HCT116 (cell line): ENCODE results near the gene SLC38A9. TPM values are rescaled to one million over a fixed set of nuclear protein-coding genes. Genes with fewer than 3 reads are reported as not detected.

ENCODE experiments used
- ATAC-seq: fragments of 200-7000 bp; cut with Tn5 transposase; 2 replicates; pipeline ENCODE4 v1.9.1; 2020; ENCODE audit warnings: mild to moderate bottlenecking, moderate library complexity
- BruUV-seq: library from RNA; stranded (reverse); fragments of 400-500 nt; replicated peaks from 2 replicates; lab custom pipeline; 2021; lab: Mats Ljungman, UMichigan
- CTCF ChIA-PET: fragments of 300-600 bp; sonication (Branson Sonifier 250); formaldehyde crosslinking; loops from one replicate; lab custom pipeline; 2021; ENCODE audit warnings: antibody characterized with exemption; lab: Charles Lee
- POLR2A ChIA-PET: fragments of 300-600, 350-600 bp; sonication (Branson Sonifier 250); formaldehyde crosslinking; loops from one replicate; lab custom pipeline; 2021; ENCODE audit warnings: antibody characterized with exemption; lab: Charles Lee
- RAD21 ChIA-PET, 2 experiments: fragments of 300-600 bp; sonication (Branson Sonifier 250); formaldehyde crosslinking; loops; one replicate each; lab custom pipeline; 2023; ENCODE audit warnings: low total read pairs in 2 of 2; ENCODE audit not compliant: uncharacterized antibody in 2 of 2, unreplicated experiment in 2 of 2, low non-redundant PET in 1 of 2; lab: Charles Lee
- DNase-seq: peaks from one replicate; pipeline ENCODE4 v3.0.0-alpha.2; 2010; ENCODE audit warnings: low read depth, low spot score
- H2AFZ ChIP-seq: fragments of 200-600 bp; shearing (Covaris generic), sonication (generic); 2 replicates; pipeline ENCODE4 v1.6.1; 2017; ENCODE audit warnings: low read depth, mixed run types, mixed read lengths, antibody characterized with exemption, low read length; ENCODE audit not compliant: poor library complexity, severe bottlenecking
- H3K27ac ChIP-seq: 2 replicates; pipeline ENCODE4 v1.5.1; 2012; ENCODE audit warnings: low read depth, low read length
- H3K27me3 ChIP-seq: fragments of 200-600 bp; sonication (generic); 2 replicates; pipeline ENCODE4 v1.6.1; 2016; ENCODE audit warnings: mixed run types, low read length, mixed read lengths; ENCODE audit not compliant: insufficient read depth
- H3K36me3 ChIP-seq, 2 experiments: fragments of 200-500 bp in 1 of 2; fragments of 200-600 bp in 1 of 2; sonication (Bioruptor generic) in 1 of 2; sonication (generic) in 1 of 2; 2 replicates each; pipeline versions ENCODE4 v1.5.1 to v1.6.1; 2014 to 2016; ENCODE audit warnings: low read length in 2 of 2, inconsistent platforms in 1 of 2, mixed read lengths in 1 of 2, mixed run types in 1 of 2; ENCODE audit not compliant: insufficient read depth in 2 of 2, control insufficient read depth in 1 of 2
- H3K4me1 ChIP-seq, 2 experiments: fragments of 200-600 bp in 1 of 2; sonication (generic) in 1 of 2; 2 replicates each; pipeline versions ENCODE4 v1.5.1 to v1.6.1; 2012 to 2017; ENCODE audit warnings: low read length in 2 of 2, inconsistent platforms in 1 of 2, mild to moderate bottlenecking in 1 of 2, mixed read lengths in 1 of 2, mixed run types in 1 of 2, moderate library complexity in 1 of 2; ENCODE audit not compliant: insufficient read depth in 2 of 2, control insufficient read depth in 1 of 2
- H3K4me2 ChIP-seq: fragments of 200-600 bp; sonication (generic); 2 replicates; pipeline ENCODE4 v1.6.1; 2017; ENCODE audit warnings: mixed run types, low read length, mixed read lengths
- H3K4me3 ChIP-seq, 2 experiments: fragments of 200-600 bp in 1 of 2; sonication (generic) in 1 of 2; replicated peaks in 1 of 2; 2 replicates each; pipeline ENCODE4 v1.5.1; 2011 to 2016; ENCODE audit warnings: low read length in 2 of 2, control low read depth in 1 of 2, low read depth in 1 of 2, mild to moderate bottlenecking in 1 of 2, mixed read lengths in 1 of 2, mixed run types in 1 of 2
- H3K79me2 ChIP-seq: fragments of 200-600 bp; sonication (generic); 2 replicates; pipeline ENCODE4 v1.6.1; 2017; ENCODE audit warnings: mild to moderate bottlenecking, mixed run types, low read length, moderate library complexity, mixed read lengths; ENCODE audit not compliant: insufficient read depth
- H3K9ac ChIP-seq: fragments of 200-600 bp; sonication (generic); 2 replicates; pipeline ENCODE4 v1.6.1; 2016; ENCODE audit warnings: low read length, mixed read lengths
- H3K9me2 ChIP-seq: fragments of 200-600 bp; sonication (generic), shearing (Covaris generic); 2 replicates; pipeline ENCODE4 v1.6.1; 2017; ENCODE audit warnings: mixed run types, mild to moderate bottlenecking, moderate library complexity; ENCODE audit not compliant: insufficient read depth
- H3K9me3 ChIP-seq, 2 experiments: fragments of 200-500 bp in 1 of 2; fragments of 200-600 bp in 1 of 2; sonication (Bioruptor generic) in 1 of 2; sonication (generic) in 1 of 2; 2 replicates each; pipeline ENCODE4 v1.6.1; 2014 to 2017; ENCODE audit warnings: low read length in 2 of 2, mixed read lengths in 2 of 2, inconsistent platforms in 1 of 2, low read depth in 1 of 2, mild to moderate bottlenecking in 1 of 2, mixed run types in 1 of 2, moderate library complexity in 1 of 2; ENCODE audit not compliant: control insufficient read depth in 1 of 2, insufficient read depth in 1 of 2
- H4K20me1 ChIP-seq: fragments of 200-600 bp; sonication (generic), shearing (Covaris generic); 2 replicates; pipeline ENCODE4 v1.6.1; 2017; ENCODE audit warnings: mixed run types, mild to moderate bottlenecking, moderate library complexity; ENCODE audit not compliant: insufficient read depth
- ATF3 ChIP-seq: IDR thresholded peaks from 2 replicates; pipeline ENCODE4 v1.6.1; 2012
- CBX3 ChIP-seq: IDR thresholded peaks from 2 replicates; pipeline ENCODE4 v1.6.1; 2012; ENCODE audit warnings: low read depth
- CEBPB ChIP-seq: IDR thresholded peaks from 2 replicates; pipeline ENCODE4 v1.6.1; 2012; ENCODE audit warnings: low read depth
- EGR1 ChIP-seq: IDR thresholded peaks from 2 replicates; pipeline ENCODE4 v1.6.1; 2012; ENCODE audit warnings: low read depth
- EZH2 ChIP-seq: fragments of 200-600 bp; sonication (generic); IDR thresholded peaks from 2 replicates; pipeline ENCODE4 v1.6.1; 2017; ENCODE audit warnings: antibody characterized with exemption, mixed run types
- FOSL1 ChIP-seq: IDR thresholded peaks from 2 replicates; pipeline ENCODE4 v1.6.1; 2012; ENCODE audit warnings: low read depth
- JUND ChIP-seq: IDR thresholded peaks from 2 replicates; pipeline ENCODE4 v1.6.1; 2012
- MAX ChIP-seq: IDR thresholded peaks from 2 replicates; pipeline ENCODE4 v1.6.1; 2012
- POLR2AphosphoS5 ChIP-seq: IDR thresholded peaks from 2 replicates; pipeline ENCODE4 v1.6.1; 2011; ENCODE audit warnings: mild to moderate bottlenecking, low read depth, low read length, moderate library complexity
- SIN3A ChIP-seq: IDR thresholded peaks from 2 replicates; pipeline ENCODE4 v1.6.1; 2012; ENCODE audit warnings: low read depth
- SP1 ChIP-seq: IDR thresholded peaks from 2 replicates; pipeline ENCODE4 v1.6.1; 2012; ENCODE audit warnings: low read depth
- ZFX ChIP-seq: fragments of 450-650 bp; IDR thresholded peaks from 2 replicates; pipeline ENCODE4 v1.6.1; 2017
- ZNF274 ChIP-seq: fragments of 200-500 bp; sonication (Bioruptor generic); IDR thresholded peaks from 2 replicates; pipeline ENCODE4 v1.6.1; 2014; ENCODE audit warnings: mild to moderate bottlenecking, low read depth, low read length, inconsistent platforms
- intact Hi-C: fragments of 100-400 bp; cut with micrococcal nuclease; formaldehyde crosslinking; loops from 2 replicates; pipeline ENCODE4 v1.10.0; 2022
- total RNA-seq: library from RNA; stranded (reverse); gene quantifications from one replicate; pipeline ENCODE4 v1.2.1, GENCODE V29; 2021; ENCODE audit not compliant: unreplicated experiment

The SLC38A9 gene
- total RNA-seq, 1 experiment from 2014 or later = 12.6 TPM

DNA sequence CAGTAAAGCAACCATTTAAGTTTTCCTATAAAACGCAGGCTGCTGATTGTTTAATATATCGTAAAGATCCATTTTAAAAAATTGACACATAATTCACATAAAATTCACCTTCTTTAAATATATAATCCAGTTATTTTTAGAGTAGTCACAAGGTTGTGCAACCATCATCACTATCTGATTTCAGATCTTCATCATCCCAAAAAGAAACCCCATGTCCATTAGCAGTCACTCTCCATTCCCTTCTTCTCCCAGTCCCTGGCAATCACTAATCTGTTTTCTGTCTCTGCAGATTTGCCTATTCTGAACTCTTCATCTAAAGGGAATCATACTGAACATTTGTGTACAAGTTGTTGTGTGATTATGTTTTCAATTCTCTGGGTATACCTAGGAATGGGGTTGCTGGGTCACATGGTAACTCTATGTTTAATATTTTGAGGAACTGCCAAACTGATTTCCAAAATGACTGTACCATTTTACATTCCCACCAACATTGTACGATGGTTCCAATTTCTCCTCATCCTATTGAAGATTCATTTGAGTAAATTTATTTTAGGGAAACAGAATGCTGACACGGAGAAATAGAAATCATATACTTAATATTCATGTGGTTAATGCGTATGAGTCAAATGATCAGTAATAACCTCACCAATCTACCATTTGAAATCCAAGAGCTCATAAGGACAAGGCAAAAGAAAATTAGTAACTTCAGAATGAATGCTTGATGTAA is 119.6 kb downstream of the SLC38A9 start:
- Histone ChIP-seq H2AFZ (no peak overlapping the region), H3K9me2 (no peaks in the 10 kb centered on the region), H3K27ac (no peak overlapping the region), H3K4me1 (peaks cover 13 to 15% of the 10 kb centered on the region in 2 experiments), H3K9me3 (no peaks in the 10 kb centered on the region), H3K4me2 (no peak overlapping the region), H3K27me3 (no peaks in the 10 kb centered on the region), H3K79me2 (no peaks in the 10 kb centered on the region), H3K36me3 (no peaks in the 10 kb centered on the region), H4K20me1 (no peaks in the 10 kb centered on the region), H3K9ac (no peak overlapping the region), H3K4me3 (no peak overlapping the region)
- BruUV-seq = no TSS peak
- intact Hi-C loops = no loop called here
- ATAC-seq = no peak
- ChIA-PET RAD21 (no interaction called here), CTCF (no interaction called here), POLR2A (no interaction called here)
- no peak for DNase-seq
- TF ChIP-seq ATF3 (no peak), ZNF274 (no peak), MAX (no peak), JUND (no peak), SIN3A (no peak), POLR2AphosphoS5 (no peak), EZH2 (no peak), CBX3 (no peak), EGR1 (no peak), SP1 (no peak), CEBPB (no peak), ZFX (no peak), FOSL1 (no peak)
